ENCODE data around the gene RPL39.
A peak's percentile ranks its signal among the peaks of the same experiment; 100 is the strongest.
"Not testable (repeated sequence)": the region's sequence is repeated elsewhere in the genome, so short reads cannot be mapped to it uniquely, and the experiment has no call there.

The RPL39 gene

DNA sequence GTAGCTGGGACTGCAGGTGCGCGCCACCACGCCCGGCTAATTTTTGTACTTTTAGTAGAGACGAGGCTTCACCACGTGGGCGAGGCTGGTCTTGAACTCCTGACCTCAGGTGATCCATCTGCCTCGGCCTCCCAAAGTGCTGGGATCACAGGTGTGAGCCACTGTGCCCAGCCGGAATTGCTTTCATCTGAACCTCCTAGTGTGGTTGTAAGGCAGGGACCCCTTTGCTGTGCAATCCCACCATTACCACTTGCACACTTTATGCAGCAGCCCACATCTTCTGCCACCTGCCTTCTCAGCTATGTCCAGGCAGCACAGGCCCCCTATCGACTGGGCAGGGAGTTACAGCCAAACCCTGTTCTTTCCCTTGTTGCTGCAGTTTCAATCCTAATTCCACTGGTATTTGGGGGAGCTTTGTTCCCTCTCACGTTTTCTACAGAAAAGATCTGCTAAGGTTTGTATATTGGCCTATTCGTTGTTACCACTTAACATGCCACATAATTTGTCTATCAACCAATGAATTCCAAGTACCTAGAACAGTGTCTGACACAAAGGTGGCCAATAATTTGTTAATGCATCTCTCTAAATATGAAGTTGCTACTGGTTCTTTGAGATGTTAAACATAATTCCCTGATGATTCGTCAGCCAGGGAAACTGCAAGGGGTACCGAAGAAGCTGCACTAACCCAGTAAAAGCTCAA lies 6.5 kb downstream of the RPL39 start:
- peak; percentile 54 to 58 for ATAC-seq (replicated peaks)
- Mint-ChIP-seq H3K9me3 (no peaks in the 10 kb centered on the region), H3K27me3 (peaks cover 0 to 7% of the 10 kb centered on the region in 2 donors), H3K4me1 (peaks cover 12 to 43% of the 10 kb centered on the region in 2 donors), H3K27ac (peak overlapping the region; percentile 59), H3K36me3 (peaks cover 19 to 35% of the 10 kb centered on the region in 2 donors), H3K4me3 (peak overlapping the region in 1 of 2 donors; percentile 12)
- peak; percentile 15 for DNase-seq

GRCh38 chrX:119783026-119783425 lies 8.4 kb downstream of the RPL39 start:
- H3K36me3 Mint-ChIP-seq, result peaks cover 11 to 22% of the 10 kb centered on the region in 2 donors

GRCh38 chrX:119778829-119779228 lies 12.6 kb downstream of the RPL39 start:
- H3K27me3 Mint-ChIP-seq, result peaks cover 0 to 5% of the 10 kb centered on the region in 2 donors
- H3K9me3 Mint-ChIP-seq, result no peaks in the 10 kb centered on the region
- ATAC-seq (replicated peaks) (no peak), DNase-seq (no peak)
- peaks cover 8 to 12% of the 10 kb centered on the region in 2 donors for H3K36me3 Mint-ChIP-seq
- H3K4me3 Mint-ChIP-seq, result no peak overlapping the region
- H3K27ac Mint-ChIP-seq, result no peak overlapping the region
- H3K4me1 Mint-ChIP-seq, result peaks cover 17 to 28% of the 10 kb centered on the region in 2 donors

More at GRCh38 chrX:119783026-119783425, 8.4 kb downstream of the RPL39 start:
- DNase-seq, result no peak
- Mint-ChIP-seq H3K27ac (peak overlapping the region; percentile 70), H3K27me3 (peaks cover 0 to 7% of the 10 kb centered on the region in 2 donors), H3K4me1 (peaks cover 12 to 32% of the 10 kb centered on the region in 2 donors), H3K4me3 (no peak overlapping the region), H3K9me3 (no peaks in the 10 kb centered on the region)
- peak; percentile 49 to 62 for ATAC-seq (replicated peaks)

DNA sequence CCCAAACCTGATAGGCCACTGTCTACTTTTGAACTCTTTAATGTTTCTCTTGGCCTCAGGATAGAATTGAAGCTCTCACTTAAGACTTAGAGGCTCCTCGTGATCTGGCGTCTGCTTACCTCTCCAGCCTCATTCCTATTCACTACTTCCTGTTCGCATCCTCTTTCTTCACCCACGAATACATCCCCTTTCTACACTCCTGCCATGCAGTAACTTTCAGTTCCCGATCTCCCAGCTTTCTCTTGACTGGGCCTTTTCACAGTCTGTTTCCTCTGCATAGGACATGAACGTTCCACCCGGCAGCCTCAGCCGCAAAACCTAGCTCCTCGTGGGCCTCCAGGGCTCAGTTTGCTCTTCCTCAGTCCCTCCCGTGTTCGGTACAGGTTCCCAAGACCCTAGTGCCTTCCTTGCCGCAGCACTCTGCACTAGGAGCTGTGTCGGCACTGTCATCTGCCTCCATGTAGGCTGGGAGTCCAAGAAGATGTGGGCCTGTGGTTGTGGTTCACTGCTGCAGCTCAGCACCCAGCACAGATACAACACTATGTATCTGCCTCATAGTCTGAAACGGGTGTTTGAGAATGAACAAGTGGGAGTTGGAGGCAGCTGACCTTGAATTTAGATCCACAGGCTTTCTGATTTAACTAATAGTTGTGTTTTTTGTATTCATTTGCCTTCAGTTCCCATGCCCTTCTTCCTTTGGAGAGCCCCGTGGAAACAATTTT lies 15.8 kb downstream of the RPL39 start:
- Mint-ChIP-seq H3K4me1 (peaks cover 13 to 22% of the 10 kb centered on the region in 2 donors), H3K9me3 (no peaks in the 10 kb centered on the region), H3K27ac (peak overlapping the region; percentile 33), H3K27me3 (peaks cover 0 to 8% of the 10 kb centered on the region in 2 donors), H3K36me3 (peaks cover 5 to 10% of the 10 kb centered on the region in 2 donors), H3K4me3 (no peak overlapping the region)
- ATAC-seq (replicated peaks) (peak in 1 of 2 donors; percentile 36), DNase-seq (no peak)

GRCh38 chrX:119769388-119769787 lies 22.0 kb downstream of the RPL39 start:
- ATAC-seq (replicated peaks); H3K27ac Mint-ChIP-seq; DNase-seq; H3K4me3 Mint-ChIP-seq; H3K27me3 Mint-ChIP-seq; H3K9me3 Mint-ChIP-seq: not testable (repeated sequence)
- H3K4me1 Mint-ChIP-seq, result peaks cover 18 to 30% of the 10 kb centered on the region in 2 donors
- peaks cover 11 to 33% of the 10 kb centered on the region in 2 donors for H3K36me3 Mint-ChIP-seq

DNA sequence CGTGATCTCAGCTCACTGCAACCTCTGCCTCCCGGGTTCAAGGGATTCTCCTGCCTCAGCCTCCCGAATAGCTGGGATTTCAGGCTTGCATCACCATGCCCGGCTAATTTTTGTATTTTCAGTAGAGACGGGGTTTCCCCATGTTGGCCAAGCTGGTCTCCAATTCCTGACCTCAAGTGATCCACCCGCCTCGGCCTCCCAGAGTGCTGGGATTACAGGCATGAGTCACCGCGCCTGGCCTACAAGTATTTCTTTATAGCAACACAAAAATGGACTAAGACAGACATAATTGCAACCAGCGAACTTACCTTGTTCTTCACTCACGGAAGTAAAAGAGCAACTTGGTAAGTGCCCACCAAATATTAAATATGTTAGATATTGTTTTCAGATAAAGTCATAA lies 23.0 kb downstream of the RPL39 start:
- Mint-ChIP-seq H3K4me1 (peaks cover 24 to 40% of the 10 kb centered on the region in 2 donors), H3K36me3 (peaks cover 8 to 29% of the 10 kb centered on the region in 2 donors)
- not testable (repeated sequence) for H3K4me3 Mint-ChIP-seq; H3K9me3 Mint-ChIP-seq; H3K27ac Mint-ChIP-seq; ATAC-seq (replicated peaks); H3K27me3 Mint-ChIP-seq; DNase-seq

GRCh38 chrX:119763836-119764387 lies 27.5 kb downstream of the RPL39 start:
- H3K4me3 Mint-ChIP-seq, result no peak overlapping the region
- ATAC-seq (replicated peaks), result peak; percentile 51 to 61
- H3K27me3 Mint-ChIP-seq, result no peaks in the 10 kb centered on the region
- H3K36me3 Mint-ChIP-seq, result peaks cover 6 to 14% of the 10 kb centered on the region in 2 donors
- H3K4me1 Mint-ChIP-seq, result peaks cover 37 to 49% of the 10 kb centered on the region in 2 donors
- peak overlapping the region; percentile 38 for H3K27ac Mint-ChIP-seq
- DNase-seq, result no peak
- H3K9me3 Mint-ChIP-seq, result no peaks in the 10 kb centered on the region

GRCh38 chrX:119763181-119763580 lies 28.2 kb downstream of the RPL39 start:
- H3K4me3 Mint-ChIP-seq, result no peak overlapping the region

GRCh38 chrX:119762718-119763117 lies 28.7 kb downstream of the RPL39 start:
- Mint-ChIP-seq H3K27ac (peak overlapping the region; percentile 44), H3K27me3 (no peaks in the 10 kb centered on the region), H3K9me3 (no peaks in the 10 kb centered on the region), H3K4me3 (peak overlapping the region; percentile 19 to 34), H3K4me1 (peaks cover 36 to 46% of the 10 kb centered on the region in 2 donors), H3K36me3 (peaks cover 5 to 6% of the 10 kb centered on the region in 2 donors)
- ATAC-seq (replicated peaks), result no peak
- no peak for DNase-seq

More at GRCh38 chrX:119763181-119763580, 28.2 kb downstream of the RPL39 start:
- Mint-ChIP-seq H3K4me1 (peaks cover 35 to 46% of the 10 kb centered on the region in 2 donors), H3K36me3 (peaks cover 5 to 8% of the 10 kb centered on the region in 2 donors), H3K27me3 (no peaks in the 10 kb centered on the region), H3K27ac (peak overlapping the region; percentile 20), H3K9me3 (no peaks in the 10 kb centered on the region)
- DNase-seq (no peak), ATAC-seq (replicated peaks) (no peak)

DNA sequence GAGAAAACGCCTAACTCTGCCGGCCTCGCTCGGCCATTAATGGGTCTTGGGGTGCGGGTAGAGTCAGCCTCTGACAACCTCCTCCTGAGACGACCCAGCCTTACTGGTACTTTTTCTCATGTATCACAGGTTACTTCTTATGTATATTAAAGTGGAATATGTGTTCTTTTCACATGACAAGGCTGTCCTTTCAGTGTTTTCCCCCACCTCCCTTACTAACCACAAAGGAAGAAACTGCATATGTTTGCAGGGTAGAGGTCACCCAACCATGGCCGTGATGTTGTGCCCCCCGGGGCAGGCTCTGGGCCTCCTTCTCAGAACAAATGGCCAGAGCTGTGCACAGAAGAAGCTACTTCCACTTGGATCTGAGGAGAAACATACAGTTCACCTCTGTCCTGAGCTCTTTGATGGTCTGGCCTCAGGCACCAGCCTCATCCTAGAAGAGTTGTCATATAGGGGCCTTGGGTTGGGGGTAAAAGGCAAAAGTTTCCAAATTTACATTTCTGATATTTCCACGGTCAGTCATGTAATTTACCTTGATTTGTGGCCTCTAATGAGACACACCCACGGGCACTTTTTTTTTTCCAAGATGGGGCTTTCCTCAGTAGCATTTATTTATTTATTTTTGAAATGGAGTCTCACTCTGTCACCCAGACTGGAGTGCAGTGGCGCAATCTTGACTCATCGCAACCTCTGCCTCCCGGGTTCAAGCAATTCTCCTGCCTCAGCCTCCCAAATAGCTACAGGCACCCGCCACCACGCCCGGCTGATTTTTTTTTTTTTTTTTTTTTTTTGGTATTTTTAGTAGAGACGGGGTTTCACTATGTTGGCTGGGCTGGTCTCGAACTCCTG lies 31.2 kb downstream of the RPL39 start:
- Mint-ChIP-seq H3K27me3 (no peaks in the 10 kb centered on the region), H3K4me1 (peaks cover 49 to 68% of the 10 kb centered on the region in 2 donors), H3K27ac (peak overlapping the region; percentile 92), H3K36me3 (peaks cover 3 to 5% of the 10 kb centered on the region in 2 donors), H3K4me3 (peak overlapping the region; percentile 85 to 90), H3K9me3 (no peaks in the 10 kb centered on the region)
- peak; percentile 65 for DNase-seq
- ATAC-seq (replicated peaks), result peak; percentile 53 to 58

DNA sequence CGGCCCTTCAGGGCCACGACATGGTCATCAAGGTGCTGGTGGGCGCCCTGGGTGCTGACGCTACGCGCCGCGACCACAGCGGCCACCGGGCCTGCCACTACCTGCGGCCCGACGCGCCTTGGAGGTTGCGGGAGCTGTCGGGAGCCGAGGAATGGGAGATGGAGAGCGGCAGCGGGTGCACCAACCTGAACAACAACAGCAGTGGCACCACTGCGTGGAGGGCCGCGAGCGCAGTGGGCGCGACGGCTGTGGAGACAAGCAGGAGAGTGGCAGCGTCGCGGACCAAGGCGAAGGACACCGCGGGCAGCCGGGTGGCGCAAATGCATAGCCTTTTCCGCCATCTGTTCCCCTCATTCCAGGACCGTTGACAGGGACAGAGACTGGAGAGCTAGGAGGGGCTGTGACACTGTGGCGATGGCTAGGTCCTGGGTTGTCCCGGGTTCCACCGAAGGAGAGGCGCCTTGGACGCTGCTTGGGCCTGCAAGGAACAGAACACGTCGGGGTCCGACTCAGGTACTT lies 32.1 kb downstream of the RPL39 start:
- Mint-ChIP-seq H3K4me1 (peaks cover 49 to 71% of the 10 kb centered on the region in 2 donors), H3K4me3 (peak overlapping the region; percentile 85 to 90), H3K27ac (peak overlapping the region; percentile 92), H3K27me3 (no peaks in the 10 kb centered on the region), H3K36me3 (peaks cover 3 to 5% of the 10 kb centered on the region in 2 donors), H3K9me3 (no peaks in the 10 kb centered on the region)
- no peak for ATAC-seq (replicated peaks)
- DNase-seq, result no peak

- H3K9me3 Mint-ChIP-seq, result no peaks in the 10 kb centered on the region
- ATAC-seq (replicated peaks) (peak; percentile 8 to 15), DNase-seq (no peak)
- peak overlapping the region; percentile 85 to 90 for H3K4me3 Mint-ChIP-seq
- H3K4me1 Mint-ChIP-seq, result peaks cover 50 to 71% of the 10 kb centered on the region in 2 donors
- H3K27me3 Mint-ChIP-seq, result no peaks in the 10 kb centered on the region
- H3K27ac Mint-ChIP-seq, result peak overlapping the region; percentile 92
- H3K36me3 Mint-ChIP-seq, result peaks cover 3 to 5% of the 10 kb centered on the region in 2 donors
Measured at GRCh38 chrX:119758731-119759247, 32.6 kb downstream of the RPL39 start.

All from stimulated activated naive B cell treated with anti-CD40 and anti-IgM and Interleukin-4, amounts not matched to agents 10 μg/mL and 1 μg/mL and 100 μg/mL, for 72 hours (primary cell).